NCI-H748 (cell line): ENCODE data around the gene LAD1.
A peak's percentile ranks its signal among the peaks of the same experiment; 100 is the strongest.

Experiments
- DNase-seq: peaks from one replicate; lab custom pipeline; 2025; ENCODE audit not compliant: unreplicated experiment; lab: John Stamatoyannopoulos, UW

Gene LAD1

GRCh38 chr1:201419256-201419655, 20.1 kb upstream of the LAD1 start:
- no peak for DNase-seq

DNA sequence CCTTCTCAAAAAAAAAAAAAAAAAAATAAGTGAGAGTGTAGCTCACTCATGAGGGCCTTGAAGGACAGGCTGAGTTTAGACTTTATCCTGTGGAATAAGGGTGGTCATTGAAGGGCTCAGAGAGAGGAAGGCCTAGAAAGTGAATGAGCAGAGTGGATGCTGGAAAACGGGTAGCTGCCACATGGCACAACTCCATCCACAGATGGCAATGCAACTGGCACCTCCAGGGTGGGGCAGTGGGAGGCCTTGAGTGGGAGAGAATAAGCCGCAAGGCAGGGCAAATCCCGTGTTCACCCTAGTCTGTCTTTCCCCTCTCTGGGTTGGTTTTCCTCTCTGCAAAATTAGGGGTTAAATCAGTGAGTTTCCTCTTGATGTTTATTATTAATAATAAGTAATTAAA, 19.3 kb upstream of the LAD1 start:
- no peak for DNase-seq

GRCh38 chr1:201414051-201414738, 15.1 kb upstream of the LAD1 start:
- no peak for DNase-seq

- DNase-seq: no peak
Measured at GRCh38 chr1:201411292-201411691, 12.2 kb upstream of the LAD1 start.

DNA sequence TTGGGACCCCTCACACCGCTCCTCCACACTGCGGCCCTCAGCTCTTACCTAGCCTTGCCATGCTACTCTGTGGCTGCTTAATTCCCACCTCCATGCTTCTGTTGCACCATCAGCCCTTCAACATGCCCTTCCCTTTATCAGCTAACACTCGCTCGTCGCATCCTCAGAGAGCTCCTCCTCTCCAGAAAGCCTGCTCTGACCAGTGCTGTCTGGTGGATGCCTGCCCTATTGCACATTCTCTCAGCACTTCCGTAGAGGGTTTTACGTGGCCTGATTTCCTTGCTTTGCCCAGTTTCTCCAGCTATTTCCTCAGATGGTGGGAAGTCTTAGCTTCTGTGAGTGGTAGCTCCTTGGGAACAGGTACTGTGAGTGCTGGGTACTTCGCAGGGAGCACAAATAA, 10.3 kb upstream of the LAD1 start:
- DNase-seq: no peak

DNA sequence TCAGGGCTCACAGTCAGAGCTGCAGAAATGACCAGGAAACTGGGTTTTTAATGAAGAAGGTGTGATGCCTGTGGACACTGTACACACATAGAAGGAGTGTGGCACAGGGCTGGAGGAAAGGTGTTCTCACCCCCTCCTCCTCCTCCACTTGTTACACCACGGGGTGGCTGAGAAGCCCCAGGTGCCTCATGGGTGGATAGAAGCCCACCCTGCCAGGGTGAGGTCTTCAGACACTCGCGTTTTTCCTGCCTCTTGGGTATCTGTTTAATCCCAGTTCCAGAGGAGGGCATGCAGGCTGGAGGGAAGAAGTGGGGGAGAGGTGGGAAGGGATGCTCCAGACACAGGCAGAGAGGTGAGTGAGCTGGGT, 9.7 kb upstream of the LAD1 start:
- DNase-seq: no peak

GRCh38 chr1:201408176-201408833, 9.2 kb upstream of the LAD1 start:
- peak; percentile 62 for DNase-seq

GRCh38 chr1:201406831-201407406, 7.8 kb upstream of the LAD1 start:
- no peak for DNase-seq

DNA sequence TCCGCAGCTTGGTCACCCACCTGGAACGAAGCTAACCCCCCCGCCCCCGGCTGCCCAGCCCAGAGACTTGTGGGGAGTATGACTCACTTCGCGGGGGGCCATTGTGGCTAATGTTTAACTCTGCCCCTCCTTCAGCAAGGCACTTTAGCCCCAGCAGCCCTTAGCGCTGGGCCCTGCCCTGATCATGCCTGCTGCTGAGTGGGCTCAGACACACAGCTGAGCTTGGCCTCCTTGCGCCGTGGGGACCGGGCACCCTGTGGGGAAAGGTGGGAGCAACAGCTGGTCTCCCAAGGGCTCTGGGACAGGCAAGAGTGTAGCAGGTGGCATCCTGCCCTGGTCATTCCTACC, 6.3 kb upstream of the LAD1 start:
- no peak for DNase-seq

DNA sequence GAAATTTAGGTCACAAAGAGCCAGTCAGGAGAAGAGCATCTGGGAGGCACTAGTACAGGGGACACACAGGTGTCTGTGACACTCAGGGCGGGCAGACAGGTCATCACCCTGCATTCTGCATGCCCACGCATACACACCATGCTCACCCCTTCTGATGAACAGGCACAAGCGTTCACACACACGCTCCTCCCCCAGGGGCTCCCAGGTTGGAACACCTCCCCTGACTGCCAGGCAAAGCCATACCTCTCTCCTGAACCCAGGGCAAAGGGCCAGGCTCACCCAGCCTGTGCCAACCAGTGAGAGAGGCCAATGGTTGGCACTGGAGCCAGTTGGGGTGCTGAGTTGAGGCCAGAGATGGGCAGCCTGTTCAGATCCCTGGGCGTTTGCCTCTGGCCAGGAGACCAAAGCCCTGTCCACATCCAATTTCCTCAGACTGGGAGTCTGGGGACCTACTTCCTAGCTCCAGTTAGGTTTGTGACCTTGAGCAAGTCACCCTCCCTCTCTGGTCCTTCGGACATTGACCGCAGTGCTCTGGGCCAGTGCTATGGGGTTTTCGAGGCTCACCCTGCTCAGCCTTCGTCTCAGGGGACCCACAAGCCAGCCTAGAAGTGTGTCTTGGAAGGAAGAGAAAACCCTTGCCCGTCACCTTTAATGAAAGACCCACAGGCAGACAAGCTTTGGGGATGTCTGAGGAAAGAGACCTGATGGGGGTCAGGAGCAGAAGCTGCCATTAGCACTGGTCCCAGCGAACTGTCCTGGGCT, 5.8 kb upstream of the LAD1 start:
- DNase-seq: no peak

- DNase-seq: no peak
Measured at GRCh38 chr1:201404055-201404454, 4.9 kb upstream of the LAD1 start.

DNA sequence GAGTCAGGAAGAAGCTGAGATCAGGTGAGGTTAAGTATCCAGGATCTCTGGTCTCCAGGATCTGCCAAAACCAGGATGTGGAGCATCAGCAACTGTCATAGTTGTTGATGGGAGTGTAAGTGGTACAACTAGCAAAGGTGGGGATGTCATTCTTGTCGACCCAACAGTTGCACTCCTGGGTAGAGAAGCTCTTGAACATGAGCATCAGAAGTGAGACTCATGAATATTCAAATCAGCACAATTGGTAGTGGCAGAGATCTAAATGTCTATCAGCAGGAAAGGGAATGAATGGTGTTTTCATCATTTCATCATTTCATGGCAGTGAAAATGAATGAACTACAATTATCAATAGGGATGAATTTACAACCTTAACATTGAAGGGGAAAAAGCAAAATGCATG, 4.2 kb upstream of the LAD1 start:
- DNase-seq: no peak

DNA sequence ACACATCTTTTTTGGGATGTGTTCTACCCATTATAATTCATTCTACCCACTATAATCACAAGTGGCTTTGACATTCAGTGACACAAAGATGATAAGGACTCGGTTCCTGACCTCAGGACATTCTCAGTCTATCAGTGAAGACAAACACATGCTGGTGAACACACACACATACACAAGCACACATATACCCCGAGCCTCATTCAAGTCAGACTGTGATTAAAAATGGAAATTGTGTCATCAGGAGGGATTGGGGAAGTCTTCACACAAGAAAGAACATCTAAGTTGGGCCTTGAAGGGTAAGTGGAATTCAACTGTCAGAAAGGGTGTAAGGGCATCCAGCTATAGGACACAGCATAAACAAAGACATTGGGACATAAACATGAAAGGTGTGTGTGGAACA, 2.6 kb upstream of the LAD1 start:
- DNase-seq: no peak

DNA sequence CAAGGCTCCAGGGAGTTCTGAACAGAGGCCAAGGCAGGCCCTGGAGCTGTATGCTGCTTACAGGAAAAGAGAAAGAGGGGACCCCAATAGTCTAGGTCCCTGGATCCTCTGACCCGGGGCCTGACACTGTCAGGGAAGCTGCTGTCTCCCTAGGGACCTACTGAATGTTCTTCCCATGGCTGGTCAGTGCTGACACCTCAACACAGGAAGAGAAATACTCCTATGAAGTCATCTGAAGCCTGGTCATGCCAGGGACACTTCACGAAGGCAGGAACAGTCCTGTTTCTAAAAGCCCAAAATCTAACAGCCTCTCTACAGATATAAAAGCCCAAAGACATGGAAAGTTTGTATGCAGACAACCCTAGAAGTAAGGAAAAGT, 1.7 kb upstream of the LAD1 start:
- DNase-seq: no peak

DNA sequence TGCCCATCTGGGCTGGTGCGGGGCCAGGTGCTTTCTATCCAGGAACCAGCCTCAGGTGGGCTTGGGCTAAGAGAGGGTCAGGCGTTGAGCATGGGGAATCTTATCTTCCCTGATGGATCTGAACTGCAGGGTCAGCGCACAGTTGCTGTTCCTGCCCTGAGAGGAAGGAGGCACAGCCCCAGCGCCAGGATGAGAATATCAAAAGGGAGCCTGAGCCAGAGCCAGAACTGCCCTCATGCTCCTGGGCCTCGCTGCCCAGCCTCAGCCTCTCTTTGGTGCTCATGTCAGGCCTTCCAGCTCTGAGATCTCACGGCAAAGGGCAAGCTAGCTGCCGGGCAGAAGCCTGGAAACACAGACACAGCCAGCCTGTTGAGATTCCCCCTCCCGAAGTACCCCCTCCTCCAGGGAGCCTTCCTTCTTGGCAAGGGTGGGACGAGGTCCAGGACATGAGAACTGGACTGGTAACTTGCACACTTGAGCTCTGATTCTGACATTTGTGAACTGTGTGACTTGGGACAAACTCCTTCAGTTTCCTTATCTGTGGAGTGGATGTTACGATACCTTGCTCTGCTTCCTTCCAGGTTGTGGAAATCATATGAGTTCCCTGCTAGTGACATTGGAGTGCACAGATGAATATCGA, 1.2 kb upstream of the LAD1 start:
- DNase-seq: no peak

GRCh38 chr1:201399352-201400126, 415 bp upstream of the LAD1 start:
- DNase-seq: peak; percentile 65

GRCh38 chr1:201397675-201398074, 1.4 kb downstream of the LAD1 start:
- DNase-seq: no peak

DNA sequence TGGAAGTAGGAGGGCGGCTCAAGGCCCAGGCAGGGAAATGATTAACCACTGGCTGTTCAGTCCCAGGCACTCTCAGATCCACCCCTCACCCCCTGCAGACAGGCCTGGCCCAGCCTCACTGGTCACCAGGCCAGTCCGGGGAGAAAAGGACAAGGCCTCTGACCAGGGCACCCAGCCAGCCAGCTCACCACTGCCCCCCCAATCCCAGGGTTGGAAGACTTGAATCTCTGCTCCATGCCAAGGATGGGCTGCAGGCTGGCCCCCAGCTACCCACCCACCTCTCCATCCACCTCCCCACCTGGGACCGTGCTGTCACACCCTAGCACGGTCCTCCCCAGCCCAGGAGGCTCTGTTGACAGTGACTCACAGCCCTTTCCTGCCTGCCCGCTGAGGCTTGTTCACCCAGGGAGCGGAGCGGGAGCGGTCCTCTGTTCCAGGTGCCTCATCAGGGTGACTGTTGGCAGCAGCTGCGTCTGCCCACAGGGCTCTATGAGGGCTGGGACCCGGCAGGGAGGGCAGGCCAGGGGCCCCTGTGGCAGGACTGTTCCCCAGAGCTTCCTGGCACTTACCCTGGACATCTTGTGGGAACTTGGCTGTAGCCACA, 2.2 kb downstream of the LAD1 start:
- no peak for DNase-seq

DNA sequence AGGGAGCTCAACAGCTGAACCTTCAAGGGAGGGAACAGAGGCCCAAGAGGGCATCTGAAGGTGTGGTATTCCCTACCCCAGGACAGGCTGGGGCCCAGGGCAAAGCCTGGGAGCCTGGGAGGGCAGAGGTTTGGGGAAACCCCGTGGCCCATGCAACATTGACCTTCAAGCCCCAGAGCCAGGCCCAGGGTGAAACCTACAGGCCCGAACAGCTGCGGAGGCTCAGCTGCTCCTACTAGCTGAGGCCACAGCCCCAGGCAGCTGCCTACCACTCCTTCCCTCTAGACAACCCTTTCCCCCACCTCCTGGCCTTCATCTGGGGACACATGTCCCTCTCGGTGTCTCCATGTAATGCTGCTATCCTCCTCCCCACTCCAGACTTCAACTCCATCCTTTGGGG, 3.2 kb downstream of the LAD1 start:
- DNase-seq: no peak

- DNase-seq: no peak
Measured at GRCh38 chr1:201394591-201394990, 4.5 kb downstream of the LAD1 start.

GRCh38 chr1:201393076-201393475, 6.0 kb downstream of the LAD1 start:
- no peak for DNase-seq
